Keratinocyte (primary cell): ENCODE results near the gene SCRN1.

Experiments used
- CTCF ChIP-seq, 3 experiments: IDR thresholded peaks in 1 of 3; conservative IDR thresholded peaks in 1 of 3; optimal IDR thresholded peaks in 1 of 3; 2 replicates in 2 of 3; 3 replicates in 1 of 3; pipeline versions ENCODE3 to v1.5.1; 2011; ENCODE audit warnings: low read length in 3 of 3, mild to moderate bottlenecking in 3 of 3, moderate library complexity in 2 of 3, control low read depth in 1 of 3, inconsistent platforms in 1 of 3; ENCODE audit not compliant: insufficient read depth in 2 of 3; ENCODE audit errors: extremely low read depth in 1 of 3
- EZH2 ChIP-seq: IDR thresholded peaks from one replicate; pipeline ENCODE4 v1.6.1; 2012; ENCODE audit warnings: inconsistent platforms, mild to moderate bottlenecking, low read length, moderate library complexity

GRCh38 chr7:30027740-30028215 is 38.2 kb upstream of the SCRN1 start:
- TF ChIP-seq CTCF (optimal IDR thresholded peaks at IDR 0.05 in 1 of 3, IDR thresholded peaks at IDR 0.05 in 1 of 3, conservative IDR thresholded peaks at IDR 0.05 in 1 of 3; ENCODE audit: extremely low read depth in 1 of 3, insufficient read depth in 2 of 3, low read length in 3 of 3), result no peak
- no peak for TF ChIP-seq EZH2
